HL-60 (cell line): ENCODE results near the gene ARMC9.

Experiments
- DNase-seq, 2 experiments: peaks; one replicate each; pipeline ENCODE4 v3.0.0-alpha.2; 2010 to 2020; ENCODE audit warnings: low read depth in 1 of 2, low spot score in 1 of 2
- H3K27ac ChIP-seq: fragments of 250-450 bp; sonication (Bioruptor Pico); replicated peaks from 2 replicates; pipeline ENCODE4 v1.5.1; 2020; ENCODE audit warnings: mild to moderate bottlenecking, moderate library complexity
- H3K27me3 ChIP-seq: fragments of 250-450 bp; sonication (Bioruptor Pico); 2 replicates; pipeline ENCODE4 v1.5.1; 2021; ENCODE audit warnings: mild to moderate bottlenecking, moderate library complexity; ENCODE audit not compliant: insufficient read depth, poor library complexity, severe bottlenecking
- H3K4me3 ChIP-seq: replicated peaks from 2 replicates; pipeline ENCODE4 v1.5.1; 2011; ENCODE audit warnings: mild to moderate bottlenecking, control low read depth, low read length; ENCODE audit not compliant: insufficient read depth
- CTCF ChIP-seq: IDR thresholded peaks from one replicate; pipeline ENCODE4 v1.5.1; 2011; ENCODE audit warnings: low read length, control low read depth, inconsistent platforms; ENCODE audit not compliant: insufficient read depth
- GABPA ChIP-seq: IDR thresholded peaks from 2 replicates; pipeline ENCODE4 v1.6.1; 2012; ENCODE audit warnings: low read depth
- POLR2AphosphoS5 ChIP-seq: IDR thresholded peaks from 2 replicates; pipeline ENCODE4 v1.6.1; 2012; ENCODE audit warnings: low read depth
- SPI1 ChIP-seq: IDR thresholded peaks from 2 replicates; pipeline ENCODE4 v1.6.1; 2012; ENCODE audit warnings: low read depth, mild to moderate bottlenecking, borderline replicate concordance
- TF ChIP-seq, protein P1 (sequence below): IDR thresholded peaks from 2 replicates; pipeline ENCODE4 v1.6.1; 2012; ENCODE audit warnings: low read depth; ENCODE audit not compliant: insufficient replicate concordance

ARMC9 gene

DNA sequence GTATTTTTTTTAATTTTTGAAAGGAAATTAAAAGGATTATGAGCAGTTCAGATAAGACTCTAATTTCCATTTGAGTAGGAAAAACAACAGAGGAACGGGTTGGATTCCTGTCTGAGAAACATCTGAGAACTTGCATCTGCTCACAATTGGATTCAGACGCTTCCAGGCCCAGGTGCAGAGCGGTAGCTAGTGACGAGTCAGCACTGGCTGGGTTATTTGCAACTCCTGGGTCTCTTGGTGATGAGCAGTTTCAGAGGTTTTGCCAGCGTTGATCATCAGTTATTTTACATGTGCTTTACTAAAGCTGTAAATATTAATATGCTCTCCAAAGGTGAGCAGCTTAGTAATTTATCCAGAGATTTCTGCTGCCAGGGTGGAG, 158.0 kb downstream of the ARMC9 start:
- no peak for DNase-seq
- Histone ChIP-seq H3K4me3 (no peak overlapping the region), H3K27ac (no peak overlapping the region), H3K27me3 (no peaks in the 10 kb centered on the region)
- no peak for TF ChIP-seq CTCF
- TF ChIP-seq, protein P1, sequence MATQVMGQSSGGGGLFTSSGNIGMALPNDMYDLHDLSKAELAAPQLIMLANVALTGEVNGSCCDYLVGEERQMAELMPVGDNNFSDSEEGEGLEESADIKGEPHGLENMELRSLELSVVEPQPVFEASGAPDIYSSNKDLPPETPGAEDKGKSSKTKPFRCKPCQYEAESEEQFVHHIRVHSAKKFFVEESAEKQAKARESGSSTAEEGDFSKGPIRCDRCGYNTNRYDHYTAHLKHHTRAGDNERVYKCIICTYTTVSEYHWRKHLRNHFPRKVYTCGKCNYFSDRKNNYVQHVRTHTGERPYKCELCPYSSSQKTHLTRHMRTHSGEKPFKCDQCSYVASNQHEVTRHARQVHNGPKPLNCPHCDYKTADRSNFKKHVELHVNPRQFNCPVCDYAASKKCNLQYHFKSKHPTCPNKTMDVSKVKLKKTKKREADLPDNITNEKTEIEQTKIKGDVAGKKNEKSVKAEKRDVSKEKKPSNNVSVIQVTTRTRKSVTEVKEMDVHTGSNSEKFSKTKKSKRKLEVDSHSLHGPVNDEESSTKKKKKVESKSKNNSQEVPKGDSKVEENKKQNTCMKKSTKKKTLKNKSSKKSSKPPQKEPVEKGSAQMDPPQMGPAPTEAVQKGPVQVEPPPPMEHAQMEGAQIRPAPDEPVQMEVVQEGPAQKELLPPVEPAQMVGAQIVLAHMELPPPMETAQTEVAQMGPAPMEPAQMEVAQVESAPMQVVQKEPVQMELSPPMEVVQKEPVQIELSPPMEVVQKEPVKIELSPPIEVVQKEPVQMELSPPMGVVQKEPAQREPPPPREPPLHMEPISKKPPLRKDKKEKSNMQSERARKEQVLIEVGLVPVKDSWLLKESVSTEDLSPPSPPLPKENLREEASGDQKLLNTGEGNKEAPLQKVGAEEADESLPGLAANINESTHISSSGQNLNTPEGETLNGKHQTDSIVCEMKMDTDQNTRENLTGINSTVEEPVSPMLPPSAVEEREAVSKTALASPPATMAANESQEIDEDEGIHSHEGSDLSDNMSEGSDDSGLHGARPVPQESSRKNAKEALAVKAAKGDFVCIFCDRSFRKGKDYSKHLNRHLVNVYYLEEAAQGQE = no peak
- TF ChIP-seq POLR2AphosphoS5 = no peak
- TF ChIP-seq GABPA = no peak
- no peak for TF ChIP-seq SPI1

- no peak for DNase-seq
- no peak overlapping the region for H3K27ac ChIP-seq
- H3K4me3 ChIP-seq = no peak overlapping the region
- H3K27me3 ChIP-seq = no peaks in the 10 kb centered on the region
- TF ChIP-seq, protein P1 = no peak
- TF ChIP-seq POLR2AphosphoS5 (no peak), GABPA (no peak), SPI1 (no peak), CTCF (no peak)
Measured at GRCh38 chr2:231357048-231357447, 158.6 kb downstream of the ARMC9 start.

GRCh38 chr2:231357931-231358330, 159.5 kb downstream of the ARMC9 start:
- H3K27me3 ChIP-seq = no peaks in the 10 kb centered on the region
- DNase-seq = no peak
- H3K4me3 ChIP-seq = no peak overlapping the region
- TF ChIP-seq CTCF (no peak), SPI1 (no peak), GABPA (no peak), POLR2AphosphoS5 (no peak)
- TF ChIP-seq, protein P1 = no peak
- H3K27ac ChIP-seq = no peak overlapping the region
